ENCODE results near the gene INTS4. TPM values are rescaled to one million over a fixed set of nuclear protein-coding genes. Genes with fewer than 3 reads are reported as not detected.

Gene INTS4
- total and polyA plus RNA-seq, 10 of the 15 experiments (the other 5 are each of a cell fraction or from before 2014, with no cell fraction given): 20.2 to 50.5 (median 40.0) TPM

DNA sequence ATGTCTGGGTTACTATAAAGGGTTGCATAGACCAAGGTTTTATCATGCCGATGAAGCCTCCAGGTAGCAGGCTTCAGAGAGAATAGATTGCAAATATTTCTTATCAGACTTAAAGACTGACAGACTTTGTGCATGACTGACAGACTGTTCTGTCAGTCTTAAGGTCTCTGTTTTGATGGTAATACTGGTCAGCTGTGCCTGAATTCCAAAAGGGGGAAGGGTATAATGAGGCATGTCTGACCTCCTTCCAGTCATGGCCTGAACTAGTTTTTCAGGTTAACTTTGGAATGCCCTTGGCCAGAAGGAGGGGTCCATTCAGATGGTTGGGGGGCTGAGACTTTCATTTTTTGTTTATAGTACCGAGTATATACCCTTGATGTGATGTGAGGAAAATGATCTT, 33.3 kb upstream of the INTS4 start:
- ChIA-PET CTCF (no interaction called here), RAD21 (ENCODE audit: unreplicated experiment) (no interaction called here), SMC1A (ENCODE audit: uncharacterized antibody, unreplicated experiment) (interaction anchor here (1.1 kb wide), 1 partner anchor 12 kb away, joined by 3 read pairs; no protein-coding TSS in a partner anchor), POLR2A (no interaction called here)
- Histone ChIP-seq H3K27ac (ENCODE audit: control insufficient read depth, insufficient read depth) (no peak overlapping the region), H3K4me2 (ENCODE audit: control insufficient read depth, insufficient read depth) (no peak overlapping the region), H3K36me3 (ENCODE audit: control insufficient read depth in 2 of 2, insufficient read depth in 2 of 2, low read length in 1 of 2) (no peaks in the 10 kb centered on the region), H3K4me3 (no peak overlapping the region), H3K27me3 (replicated peaks in 1 of 2; ENCODE audit: control insufficient read depth in 2 of 2, insufficient read depth in 2 of 2, low read length in 1 of 2) (no peaks in the 10 kb centered on the region), H3K4me1 (ENCODE audit: control insufficient read depth, insufficient read depth, low read length) (peaks cover 6% of the 10 kb centered on the region), H3K9me3 (replicated peaks; ENCODE audit: control insufficient read depth, insufficient read depth, low read length) (no peaks in the 10 kb centered on the region), H4K20me1 (ENCODE audit: control insufficient read depth, insufficient read depth) (no peaks in the 10 kb centered on the region), H3K9ac (ENCODE audit: control insufficient read depth, insufficient read depth, low read length) (no peak overlapping the region), H2AFZ (ENCODE audit: control insufficient read depth, low read depth, low read length) (no peak overlapping the region), H3K79me2 (ENCODE audit: control insufficient read depth, insufficient read depth, low read length) (no peaks in the 10 kb centered on the region)
- WGBS (ENCODE audit: insufficient coverage, insufficient replicate concordance, low lambda C conversion rate, missing lambda C conversion rate): 73% methylated on average over 2 of the region's 2 CpGs
- BruUV-seq (replicated peaks): no TSS peak
- no peak for ATAC-seq
- intact Hi-C loops (cut with micrococcal nuclease; ENCODE audit: unreplicated experiment) (no loop called here), in situ Hi-C loops (cut with MboI) (no loop called here)
- TF ChIP-seq TBL1XR1 (IDR thresholded peaks at IDR 0.05; ENCODE audit: low read depth, low read length): no peak
- TF ChIP-seq SREBF2 (IDR thresholded peaks at IDR 0.05; ENCODE audit: low read length): no peak
- no peak for TF ChIP-seq FOXM1 (IDR thresholded peaks at IDR 0.05; ENCODE audit: low read depth, low read length)
- TF ChIP-seq, protein P1, sequence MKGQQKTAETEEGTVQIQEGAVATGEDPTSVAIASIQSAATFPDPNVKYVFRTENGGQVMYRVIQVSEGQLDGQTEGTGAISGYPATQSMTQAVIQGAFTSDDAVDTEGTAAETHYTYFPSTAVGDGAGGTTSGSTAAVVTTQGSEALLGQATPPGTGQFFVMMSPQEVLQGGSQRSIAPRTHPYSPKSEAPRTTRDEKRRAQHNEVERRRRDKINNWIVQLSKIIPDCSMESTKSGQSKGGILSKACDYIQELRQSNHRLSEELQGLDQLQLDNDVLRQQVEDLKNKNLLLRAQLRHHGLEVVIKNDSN (IDR thresholded peaks at IDR 0.05; ENCODE audit: borderline replicate concordance, extremely low read length, insufficient read depth, low read depth, low read length): no peak
- no peak for TF ChIP-seq CREB1 (IDR thresholded peaks at IDR 0.05; ENCODE audit: low read depth)
- no peak for TF ChIP-seq SMAD1 (IDR thresholded peaks at IDR 0.05; ENCODE audit: low read depth, partially characterized antibody)
- TF ChIP-seq, protein P2, sequence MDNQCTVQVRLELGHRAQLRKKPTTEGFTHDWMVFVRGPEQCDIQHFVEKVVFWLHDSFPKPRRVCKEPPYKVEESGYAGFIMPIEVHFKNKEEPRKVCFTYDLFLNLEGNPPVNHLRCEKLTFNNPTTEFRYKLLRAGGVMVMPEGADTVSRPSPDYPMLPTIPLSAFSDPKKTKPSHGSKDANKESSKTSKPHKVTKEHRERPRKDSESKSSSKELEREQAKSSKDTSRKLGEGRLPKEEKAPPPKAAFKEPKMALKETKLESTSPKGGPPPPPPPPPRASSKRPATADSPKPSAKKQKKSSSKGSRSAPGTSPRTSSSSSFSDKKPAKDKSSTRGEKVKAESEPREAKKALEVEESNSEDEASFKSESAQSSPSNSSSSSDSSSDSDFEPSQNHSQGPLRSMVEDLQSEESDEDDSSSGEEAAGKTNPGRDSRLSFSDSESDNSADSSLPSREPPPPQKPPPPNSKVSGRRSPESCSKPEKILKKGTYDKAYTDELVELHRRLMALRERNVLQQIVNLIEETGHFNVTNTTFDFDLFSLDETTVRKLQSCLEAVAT (IDR thresholded peaks at IDR 0.05): no peak
- TF ChIP-seq NR2C2 (IDR thresholded peaks at IDR 0.05; ENCODE audit: borderline replicate concordance, control insufficient read depth, insufficient read length, low read depth): no peak
- no peak for TF ChIP-seq TCF12 (IDR thresholded peaks at IDR 0.05; ENCODE audit: low read depth, low read length)
- TF ChIP-seq, protein P3, sequence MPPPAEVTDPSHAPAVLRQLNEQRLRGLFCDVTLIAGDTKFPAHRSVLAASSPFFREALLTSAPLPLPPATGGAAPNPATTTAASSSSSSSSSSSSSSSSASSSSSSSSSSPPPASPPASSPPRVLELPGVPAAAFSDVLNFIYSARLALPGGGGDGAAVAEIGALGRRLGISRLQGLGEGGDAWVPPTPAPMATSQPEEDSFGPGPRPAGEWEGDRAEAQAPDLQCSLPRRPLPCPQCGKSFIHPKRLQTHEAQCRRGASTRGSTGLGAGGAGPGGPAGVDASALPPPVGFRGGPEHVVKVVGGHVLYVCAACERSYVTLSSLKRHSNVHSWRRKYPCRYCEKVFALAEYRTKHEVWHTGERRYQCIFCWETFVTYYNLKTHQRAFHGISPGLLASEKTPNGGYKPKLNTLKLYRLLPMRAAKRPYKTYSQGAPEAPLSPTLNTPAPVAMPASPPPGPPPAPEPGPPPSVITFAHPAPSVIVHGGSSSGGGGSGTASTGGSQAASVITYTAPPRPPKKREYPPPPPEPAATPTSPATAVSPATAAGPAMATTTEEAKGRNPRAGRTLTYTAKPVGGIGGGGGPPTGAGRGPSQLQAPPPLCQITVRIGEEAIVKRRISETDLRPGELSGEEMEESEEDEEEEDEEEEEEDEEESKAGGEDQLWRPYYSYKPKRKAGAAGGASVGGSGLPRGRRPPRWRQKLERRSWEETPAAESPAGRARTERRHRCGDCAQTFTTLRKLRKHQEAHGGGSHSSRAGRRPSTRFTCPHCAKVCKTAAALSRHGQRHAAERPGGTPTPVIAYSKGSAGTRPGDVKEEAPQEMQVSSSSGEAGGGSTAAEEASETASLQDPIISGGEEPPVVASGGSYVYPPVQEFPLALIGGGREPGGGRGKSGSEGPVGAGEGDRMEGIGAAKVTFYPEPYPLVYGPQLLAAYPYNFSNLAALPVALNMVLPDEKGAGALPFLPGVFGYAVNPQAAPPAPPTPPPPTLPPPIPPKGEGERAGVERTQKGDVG (CRISPR knock-in tag; IDR thresholded peaks at IDR 0.05): no peak
- no peak for FAIRE-seq
- no peak for DNase-seq (ENCODE audit: low read depth, low spot score)

All from GM12878 (cell line).